Prostate gland (tissue), 2 donors: Measurements from ENCODE around the gene ABLIM1.

Source experiments
- CTCF ChIP-seq, 4 experiments: fragments of 200-600 bp in 2 of 4; fragments of 450-650 bp in 2 of 4; sonication (generic) in 2 of 4; IDR thresholded peaks; 1 replicate in 3 of 4; 2 replicates in 1 of 4; pipeline ENCODE4 v1.5.1; 2016 to 2019; ENCODE audit warnings: antibody characterized with exemption in 4 of 4, mild to moderate bottlenecking in 2 of 4, moderate library complexity in 2 of 4
- POLR2A ChIP-seq: fragments of 450-650 bp; IDR thresholded peaks from one replicate; pipeline ENCODE4 v1.6.1; 2016; ENCODE audit warnings: antibody characterized with exemption, mild to moderate bottlenecking
- POLR2AphosphoS5 ChIP-seq: sonication (generic); formaldehyde crosslinking; IDR thresholded peaks from one replicate; pipeline ENCODE4 v1.6.1; 2017; ENCODE audit warnings: antibody characterized with exemption

- TF ChIP-seq CTCF (IDR thresholded peaks at IDR 0.05) (no peak), POLR2A (no peak), POLR2AphosphoS5 (no peak)
Observed at GRCh38 chr10:114394531-114394930, 263.5 kb downstream of the ABLIM1 start.
